Fibroblast of mammary gland (primary cell): ENCODE data around the gene GDF10.
A peak's percentile ranks its signal among the peaks of the same experiment; 100 is the strongest.

ENCODE experiments used
- DNase-seq: peaks from one replicate; pipeline ENCODE4 v3.0.0-alpha.2; 2010; ENCODE audit warnings: low read depth
- H3K4me3 ChIP-seq: 2 replicates; pipeline ENCODE4 v1.5.1; 2011; ENCODE audit warnings: low read depth, mild to moderate bottlenecking, low read length, moderate library complexity; ENCODE audit not compliant: control insufficient read depth
- CTCF ChIP-seq: conservative IDR thresholded peaks from 2 replicates; pipeline ENCODE4 v1.5.1; 2011; ENCODE audit warnings: low read depth, low read length, inconsistent platforms; ENCODE audit not compliant: control insufficient read depth, insufficient read depth

GDF10 gene

GRCh38 chr10:47316131-47316530, 16.1 kb downstream of the GDF10 start:
- DNase-seq, result no peak
- no peak overlapping the region for H3K4me3 ChIP-seq
- TF ChIP-seq CTCF, result no peak

GRCh38 chr10:47317251-47317650, 17.3 kb downstream of the GDF10 start:
- DNase-seq, result no peak
- no peak overlapping the region for H3K4me3 ChIP-seq
- no peak for TF ChIP-seq CTCF

GRCh38 chr10:47318706-47319105, 18.7 kb downstream of the GDF10 start:
- no peak overlapping the region for H3K4me3 ChIP-seq
- peak; percentile 11 for DNase-seq
- no peak for TF ChIP-seq CTCF

- no peak for DNase-seq
- H3K4me3 ChIP-seq, result no peak overlapping the region
- no peak for TF ChIP-seq CTCF
These were observed 19.8 kb downstream of the GDF10 start for GRCh38 chr10:47319784-47320183.

- TF ChIP-seq CTCF, result no peak
- no peak for DNase-seq
- no peak overlapping the region for H3K4me3 ChIP-seq
These were observed 20.8 kb downstream of the GDF10 start for GRCh38 chr10:47320812-47321211.

- TF ChIP-seq CTCF, result no peak
- no peak overlapping the region for H3K4me3 ChIP-seq
- DNase-seq, result no peak
These were observed 21.7 kb downstream of the GDF10 start for GRCh38 chr10:47321521-47322195.
